Stimulated activated CD8-positive, alpha-beta memory T cell treated with anti-CD3 and anti-CD28 coated beads, Interleukin-7, amount 100 ng/mL, for 24 hours (primary cell): Measurements from ENCODE around the gene TPR.

Experiments
- DNase-seq: peaks from one replicate; pipeline ENCODE4 v3.0.0-alpha.2; 2020; ENCODE audit warnings: low read depth

Gene TPR

DNA sequence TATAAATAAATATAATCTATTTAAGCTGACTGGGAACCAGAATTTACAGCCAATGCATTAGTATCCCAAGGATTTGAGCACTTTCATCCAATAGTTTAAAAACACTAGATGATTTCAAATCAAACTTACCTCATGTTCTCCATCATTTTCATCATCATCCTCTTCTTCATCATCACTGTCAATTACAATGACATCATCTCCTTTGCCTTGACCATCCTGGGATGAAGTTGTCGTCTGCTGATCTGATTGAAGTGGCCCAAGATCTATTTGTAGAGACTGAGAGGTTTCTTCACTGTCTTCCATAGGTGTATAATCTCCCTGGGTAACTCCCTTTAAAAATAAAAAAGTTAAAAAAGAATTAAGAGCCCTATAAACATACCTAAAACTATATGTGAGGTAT, 47.7 kb downstream of the TPR start:
- no peak for DNase-seq

DNA sequence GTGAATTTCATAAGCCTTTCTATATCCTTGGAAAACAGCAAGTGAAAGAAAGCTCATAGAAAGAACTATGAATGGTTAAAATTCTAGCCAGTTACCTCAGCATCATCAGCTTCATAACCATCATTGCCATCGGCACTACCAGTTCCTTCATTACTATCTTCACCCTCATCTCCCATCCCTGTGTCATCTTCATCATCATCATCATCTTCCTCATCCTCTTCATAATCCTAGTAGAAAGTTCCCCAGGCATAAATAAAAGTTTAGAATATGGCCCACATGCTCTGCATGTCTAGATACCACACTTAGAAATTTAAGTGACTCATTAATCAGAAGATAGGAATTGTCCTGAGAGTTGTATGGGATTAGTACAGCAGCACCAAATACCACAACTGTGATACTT, 49.0 kb downstream of the TPR start:
- DNase-seq, result no peak

DNA sequence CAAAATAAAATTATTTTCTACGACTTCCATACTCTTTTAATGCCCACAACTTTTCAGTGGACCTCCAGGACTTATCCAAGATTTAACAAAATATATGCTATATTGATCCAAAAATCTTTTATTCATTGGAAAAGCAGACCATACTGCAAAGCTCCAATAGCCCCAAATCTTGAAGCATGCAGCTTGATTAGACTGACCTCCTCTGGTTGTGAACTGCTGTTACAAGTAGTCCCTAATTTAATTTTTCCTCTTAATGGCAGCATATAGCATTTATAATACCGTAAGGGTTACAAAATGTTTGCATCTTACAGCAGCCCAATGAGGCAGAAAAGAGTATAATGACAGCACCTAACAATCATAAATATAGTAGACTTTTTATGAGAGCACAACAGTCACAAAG, 49.8 kb downstream of the TPR start:
- no peak for DNase-seq

DNA sequence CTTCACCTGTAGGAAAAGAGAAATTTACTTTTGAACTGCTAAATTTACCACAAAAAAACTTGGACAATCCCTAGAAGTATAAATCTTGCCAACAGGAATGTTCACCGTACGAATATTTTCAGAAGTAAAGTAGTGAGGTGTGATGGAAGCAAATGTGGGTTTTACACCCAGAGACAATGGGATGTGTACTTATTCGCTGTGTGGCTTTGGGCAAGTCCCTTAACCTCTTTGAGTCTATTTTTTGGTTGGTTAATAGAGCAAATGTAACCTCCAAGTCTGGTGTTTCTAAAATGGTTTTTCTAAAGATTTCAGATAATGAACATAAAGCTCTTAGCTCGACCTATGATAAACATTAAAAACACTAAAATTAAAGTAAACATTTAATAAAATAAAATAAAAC, 51.2 kb downstream of the TPR start:
- DNase-seq, result no peak

DNA sequence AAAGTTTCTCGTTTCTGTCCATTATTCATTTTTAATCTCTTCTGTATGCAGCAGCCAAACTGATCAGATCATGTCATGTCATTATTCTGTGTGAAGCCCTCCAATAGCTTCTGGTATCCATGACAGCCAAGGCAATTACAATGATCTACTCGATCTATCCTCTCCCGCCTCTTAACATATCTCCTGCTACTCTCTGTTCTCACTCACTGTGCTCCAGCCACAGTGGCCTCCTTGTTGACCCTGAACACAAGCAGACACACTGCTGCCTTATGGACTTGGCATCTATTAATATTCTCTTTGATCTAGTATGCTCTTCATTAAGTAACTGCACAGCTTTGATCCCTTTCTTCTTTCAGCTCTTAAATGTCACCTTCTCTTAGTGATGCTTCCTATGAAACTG, 59.5 kb downstream of the TPR start:
- DNase-seq, result no peak

DNA sequence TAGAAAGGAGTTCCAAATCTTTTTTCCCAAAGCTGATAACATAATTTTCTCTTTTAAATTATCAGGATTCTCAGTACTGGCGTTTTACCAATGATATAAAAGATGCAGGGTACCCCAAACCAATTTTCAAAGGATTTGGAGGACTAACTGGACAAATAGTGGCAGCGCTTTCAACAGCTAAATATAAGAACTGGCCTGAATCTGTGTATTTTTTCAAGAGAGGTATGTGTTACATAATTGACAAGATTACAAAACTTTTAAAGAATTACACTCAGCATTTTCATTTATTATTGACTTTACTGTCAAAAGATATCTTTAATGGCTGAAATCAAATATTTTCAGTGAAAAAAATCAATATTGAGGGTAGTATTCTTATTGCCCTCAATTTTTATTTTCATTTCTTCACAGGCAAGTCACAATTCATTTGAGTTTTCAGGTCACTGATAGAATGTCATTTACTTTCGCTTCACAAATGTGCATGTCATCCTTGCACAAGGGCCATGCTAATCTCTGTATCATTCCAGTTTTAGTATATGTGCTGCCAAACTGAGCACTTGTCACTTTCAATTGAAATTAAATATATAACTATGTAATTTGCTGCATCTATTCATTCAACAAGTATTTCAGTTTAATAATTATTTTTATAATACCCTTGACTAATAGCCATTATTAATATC, 63.5 kb downstream of the TPR start:
- no peak for DNase-seq

DNA sequence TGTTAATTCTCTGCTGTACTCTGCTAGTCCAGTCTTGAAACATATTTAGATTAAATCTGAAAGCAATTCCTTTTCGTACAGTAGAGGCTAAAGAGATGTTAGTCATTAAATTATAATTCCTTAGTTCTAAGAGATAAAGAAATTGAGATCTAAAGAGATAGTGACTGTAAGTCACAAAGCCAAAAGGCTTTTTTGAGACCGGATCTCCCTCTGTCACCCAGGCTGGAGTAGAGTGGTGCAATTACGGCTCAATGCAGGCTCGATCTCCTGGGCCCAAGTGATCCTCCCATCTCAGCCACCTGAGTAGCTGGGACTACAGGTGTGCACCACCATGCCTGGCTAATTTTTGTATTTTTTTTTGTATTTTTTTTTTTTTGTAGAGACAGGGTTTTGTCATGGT, 64.7 kb downstream of the TPR start:
- DNase-seq, result no peak

DNA sequence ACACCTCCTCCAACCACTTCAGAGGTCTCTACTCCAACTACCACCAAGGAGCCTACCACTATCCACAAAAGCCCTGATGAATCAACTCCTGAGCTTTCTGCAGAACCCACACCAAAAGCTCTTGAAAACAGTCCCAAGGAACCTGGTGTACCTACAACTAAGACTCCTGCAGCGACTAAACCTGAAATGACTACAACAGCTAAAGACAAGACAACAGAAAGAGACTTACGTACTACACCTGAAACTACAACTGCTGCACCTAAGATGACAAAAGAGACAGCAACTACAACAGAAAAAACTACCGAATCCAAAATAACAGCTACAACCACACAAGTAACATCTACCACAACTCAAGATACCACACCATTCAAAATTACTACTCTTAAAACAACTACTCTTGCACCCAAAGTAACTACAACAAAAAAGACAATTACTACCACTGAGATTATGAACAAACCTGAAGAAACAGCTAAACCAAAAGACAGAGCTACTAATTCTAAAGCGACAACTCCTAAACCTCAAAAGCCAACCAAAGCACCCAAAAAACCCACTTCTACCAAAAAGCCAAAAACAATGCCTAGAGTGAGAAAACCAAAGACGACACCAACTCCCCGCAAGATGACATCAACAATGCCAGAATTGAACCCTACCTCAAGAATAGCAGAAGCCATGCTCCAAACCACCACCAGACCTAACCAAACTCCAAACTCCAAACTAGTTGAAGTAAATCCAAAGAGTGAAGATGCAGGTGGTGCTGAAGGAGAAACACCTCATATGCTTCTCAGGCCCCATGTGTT, 66.6 kb downstream of the TPR start:
- DNase-seq, result no peak

DNA sequence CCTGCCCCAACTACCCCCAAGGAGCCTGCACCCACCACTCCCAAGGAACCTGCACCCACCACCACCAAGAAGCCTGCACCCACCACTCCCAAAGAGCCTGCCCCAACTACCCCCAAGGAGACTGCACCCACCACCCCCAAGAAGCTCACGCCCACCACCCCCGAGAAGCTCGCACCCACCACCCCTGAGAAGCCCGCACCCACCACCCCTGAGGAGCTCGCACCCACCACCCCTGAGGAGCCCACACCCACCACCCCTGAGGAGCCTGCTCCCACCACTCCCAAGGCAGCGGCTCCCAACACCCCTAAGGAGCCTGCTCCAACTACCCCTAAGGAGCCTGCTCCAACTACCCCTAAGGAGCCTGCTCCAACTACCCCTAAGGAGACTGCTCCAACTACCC, 67.6 kb downstream of the TPR start:
- no peak for DNase-seq

DNA sequence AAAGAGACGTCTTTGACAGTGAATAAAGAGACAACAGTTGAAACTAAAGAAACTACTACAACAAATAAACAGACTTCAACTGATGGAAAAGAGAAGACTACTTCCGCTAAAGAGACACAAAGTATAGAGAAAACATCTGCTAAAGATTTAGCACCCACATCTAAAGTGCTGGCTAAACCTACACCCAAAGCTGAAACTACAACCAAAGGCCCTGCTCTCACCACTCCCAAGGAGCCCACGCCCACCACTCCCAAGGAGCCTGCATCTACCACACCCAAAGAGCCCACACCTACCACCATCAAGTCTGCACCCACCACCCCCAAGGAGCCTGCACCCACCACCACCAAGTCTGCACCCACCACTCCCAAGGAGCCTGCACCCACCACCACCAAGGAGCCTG, 68.5 kb downstream of the TPR start:
- no peak for DNase-seq

DNA sequence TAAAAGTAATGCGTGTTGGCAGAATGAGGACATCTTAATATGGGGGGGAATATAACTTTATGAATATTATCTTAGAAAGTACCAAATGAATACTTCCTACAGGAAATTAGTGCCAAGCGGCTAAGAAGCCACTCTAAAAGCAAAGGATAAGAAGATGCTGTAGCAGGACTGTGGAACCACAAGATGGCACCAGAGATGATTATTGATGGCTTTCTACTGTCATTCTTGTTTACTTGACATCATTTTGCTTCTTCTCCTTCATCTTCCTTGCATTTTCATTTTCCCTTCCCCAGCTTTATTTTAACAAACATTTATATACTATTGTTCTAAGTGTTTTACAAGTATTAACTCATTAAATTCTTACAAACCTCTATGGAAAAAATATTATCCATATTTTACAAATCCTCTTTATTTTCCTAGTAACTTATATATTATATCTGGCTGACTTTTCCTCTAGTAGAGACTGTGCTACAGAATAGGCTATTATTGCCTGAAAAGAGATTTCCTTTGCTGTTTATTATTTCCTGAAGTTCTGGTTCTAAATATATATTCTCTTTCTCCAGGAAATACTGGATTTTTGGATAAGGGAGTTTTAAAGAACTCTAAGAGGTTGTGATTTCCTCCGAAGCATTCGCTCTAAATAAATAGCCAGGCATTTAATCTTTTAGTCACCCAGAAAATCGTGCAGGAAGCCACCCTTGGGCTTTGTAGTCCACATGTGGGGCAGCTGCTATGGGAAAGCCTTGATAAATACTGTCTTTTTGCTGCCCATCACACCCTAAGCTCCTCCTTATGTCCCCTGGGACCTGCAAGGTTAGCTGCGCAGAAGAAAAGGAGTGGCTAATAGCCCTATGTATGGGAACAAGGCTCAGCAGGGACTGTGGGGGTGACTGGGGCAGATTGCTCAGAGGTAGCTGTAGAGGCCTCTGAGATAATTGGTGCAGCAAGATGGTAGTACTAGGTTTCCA, 69.8 kb downstream of the TPR start:
- DNase-seq, result no peak

DNA sequence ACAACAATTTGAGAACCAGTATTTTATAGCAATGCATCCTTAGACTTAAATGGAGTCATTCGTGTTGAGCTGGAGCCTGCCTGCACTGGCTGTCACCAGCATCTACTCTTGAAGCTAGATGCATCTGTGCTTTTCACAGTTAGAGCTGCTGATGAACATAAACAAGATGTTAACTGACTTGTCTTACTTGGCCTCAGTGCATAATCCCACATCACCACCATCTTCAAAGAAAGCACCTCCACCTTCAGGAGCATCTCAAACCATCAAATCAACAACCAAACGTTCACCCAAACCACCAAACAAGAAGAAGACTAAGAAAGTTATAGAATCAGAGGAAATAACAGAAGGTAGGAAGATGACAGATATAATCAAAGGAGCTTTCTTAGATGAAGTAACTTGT, 71.1 kb downstream of the TPR start:
- no peak for DNase-seq

DNA sequence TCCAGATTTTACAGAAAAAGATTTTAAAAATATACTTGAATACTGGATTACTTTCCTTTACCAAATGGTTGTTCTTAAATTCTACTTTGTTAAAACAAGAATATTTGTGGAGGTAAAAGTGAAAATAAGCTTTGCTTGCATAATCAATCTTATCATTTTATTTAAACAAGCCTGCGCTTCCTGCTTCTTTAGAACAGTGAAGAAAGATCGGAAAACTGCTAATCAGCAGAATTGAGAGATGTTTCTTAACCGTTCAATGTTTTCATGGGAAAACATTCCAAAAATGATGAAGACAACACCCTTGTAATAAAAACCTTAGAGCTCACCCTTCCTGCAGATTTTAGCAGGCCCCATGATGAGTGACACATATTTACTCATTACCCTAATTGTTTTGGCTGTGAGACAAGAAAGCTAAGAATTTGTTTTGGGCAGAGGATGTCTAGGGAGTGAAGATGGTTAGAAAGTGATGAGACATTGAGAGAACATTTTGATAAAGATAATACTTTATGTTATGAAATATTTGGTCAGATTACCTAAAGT, 72.6 kb downstream of the TPR start:
- DNase-seq, result no peak

DNA sequence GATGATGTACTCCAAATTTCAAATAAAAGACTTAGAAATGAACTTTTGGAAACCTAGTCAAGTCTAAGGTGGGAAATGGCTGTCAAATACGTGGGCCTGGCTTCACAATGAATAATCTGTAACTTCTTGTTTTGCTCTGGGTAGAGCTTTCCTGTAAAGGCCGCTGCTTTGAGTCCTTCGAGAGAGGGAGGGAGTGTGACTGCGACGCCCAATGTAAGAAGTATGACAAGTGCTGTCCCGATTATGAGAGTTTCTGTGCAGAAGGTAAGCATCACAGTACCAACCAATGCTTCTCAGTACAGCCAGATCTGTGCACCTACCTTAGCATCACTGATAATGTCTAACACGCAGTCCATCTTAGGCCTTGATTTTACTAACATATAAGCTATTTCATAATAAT, 73.6 kb downstream of the TPR start:
- DNase-seq, result no peak

DNA sequence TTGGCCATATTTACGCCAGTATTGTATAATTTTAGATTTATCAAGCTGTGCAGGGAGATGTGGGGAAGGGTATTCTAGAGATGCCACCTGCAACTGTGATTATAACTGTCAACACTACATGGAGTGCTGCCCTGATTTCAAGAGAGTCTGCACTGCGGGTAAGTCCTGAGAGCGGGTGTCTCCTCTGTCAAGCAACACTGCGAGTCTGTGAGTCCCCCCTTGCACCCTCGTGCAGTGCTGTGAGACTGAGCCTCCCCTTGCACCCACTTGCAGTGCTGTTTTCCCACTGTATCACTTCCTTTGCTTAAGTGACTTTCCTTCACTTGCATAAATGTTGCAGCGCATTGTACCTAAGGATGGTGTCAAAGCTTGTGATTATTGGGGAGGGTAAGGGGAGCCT, 75.0 kb downstream of the TPR start:
- no peak for DNase-seq

DNA sequence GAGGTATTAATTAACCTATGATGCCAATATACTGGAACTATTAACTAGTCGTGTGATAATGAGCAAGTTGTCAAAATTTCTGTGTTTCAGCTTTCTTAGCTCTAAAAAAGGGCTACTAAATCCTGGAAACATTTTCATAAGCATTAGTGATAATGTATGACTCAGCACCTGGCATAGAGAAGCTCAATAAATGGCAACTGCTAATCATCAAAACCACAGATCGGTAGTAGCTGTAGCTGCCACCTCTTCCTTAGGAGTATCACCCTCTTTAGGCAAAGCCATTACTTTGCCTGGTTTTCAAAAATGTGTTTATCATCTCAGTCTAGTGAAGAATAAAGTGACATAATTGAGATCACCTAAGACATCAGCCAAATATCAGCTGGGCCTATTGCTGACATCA, 75.5 kb downstream of the TPR start:
- DNase-seq, result no peak

DNA sequence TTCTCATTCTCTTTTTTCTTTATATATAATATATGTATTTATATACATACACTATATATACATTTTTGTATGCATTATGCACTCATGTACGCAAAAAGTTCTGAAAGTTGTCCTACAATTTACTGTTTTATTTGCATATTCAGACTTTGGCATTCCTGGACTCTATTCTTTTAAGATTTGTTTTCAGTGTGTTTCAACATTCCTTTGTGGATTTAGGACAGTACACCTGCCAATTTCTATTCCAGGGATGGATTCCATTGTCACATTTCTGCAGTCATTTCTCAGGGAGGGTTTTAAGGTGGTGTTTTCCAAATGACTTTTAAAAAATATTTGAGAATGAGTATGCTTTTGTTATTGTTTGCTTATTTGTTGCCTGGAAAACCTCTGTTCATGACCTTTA, 76.2 kb downstream of the TPR start:
- no peak for DNase-seq

DNA sequence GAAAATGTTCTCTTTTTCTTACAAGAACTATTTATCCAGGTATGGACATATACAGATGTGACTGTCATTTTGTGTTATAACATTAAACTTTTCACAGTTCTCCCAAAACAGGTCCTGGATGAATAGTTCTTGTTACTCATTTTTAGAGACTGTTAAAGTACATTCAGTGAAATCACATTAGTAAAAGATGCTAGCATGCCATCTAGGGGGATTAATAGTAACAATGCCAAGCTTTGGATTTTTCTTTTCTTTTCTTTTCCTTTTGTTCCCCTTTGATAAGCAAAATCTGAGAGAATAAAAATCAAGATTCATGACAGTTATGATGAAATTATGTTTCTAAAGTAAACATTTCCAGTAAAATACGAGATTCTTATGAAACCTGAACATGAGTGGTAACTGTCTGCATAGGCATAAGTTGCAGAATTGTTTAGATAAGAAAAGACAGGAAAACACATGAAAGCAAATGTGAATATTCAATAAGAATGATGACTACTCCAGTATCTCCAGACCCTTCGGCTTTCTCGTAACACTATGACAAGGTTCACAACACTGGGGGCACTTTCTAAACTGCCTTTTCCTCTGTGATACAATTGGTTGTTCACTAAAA, 77.5 kb downstream of the TPR start:
- DNase-seq, result no peak

DNA sequence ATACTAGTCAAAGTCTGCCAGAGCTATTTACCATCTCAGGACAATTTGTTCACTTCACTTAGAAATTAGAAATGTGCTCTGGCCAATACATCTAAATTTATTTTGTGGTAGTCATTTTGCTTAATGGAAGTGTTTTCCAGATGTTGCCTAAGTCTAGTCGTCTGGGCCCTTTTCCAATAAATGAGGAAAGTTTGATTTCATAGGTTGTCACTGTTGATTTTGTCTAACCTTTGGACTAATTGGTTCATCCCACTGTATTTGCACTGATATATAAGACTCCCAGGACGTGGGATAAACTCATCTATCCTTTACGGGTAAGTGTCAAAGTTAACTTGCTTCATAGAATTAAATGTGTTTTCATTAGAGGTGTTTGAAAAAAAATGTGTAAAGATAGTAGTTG, 79.1 kb downstream of the TPR start, which contains the start of gene PRG4:
PRG4 (plus strand) TSS at position 300 of the 400 bp plus-strand sequence.
- DNase-seq, result no peak

DNA sequence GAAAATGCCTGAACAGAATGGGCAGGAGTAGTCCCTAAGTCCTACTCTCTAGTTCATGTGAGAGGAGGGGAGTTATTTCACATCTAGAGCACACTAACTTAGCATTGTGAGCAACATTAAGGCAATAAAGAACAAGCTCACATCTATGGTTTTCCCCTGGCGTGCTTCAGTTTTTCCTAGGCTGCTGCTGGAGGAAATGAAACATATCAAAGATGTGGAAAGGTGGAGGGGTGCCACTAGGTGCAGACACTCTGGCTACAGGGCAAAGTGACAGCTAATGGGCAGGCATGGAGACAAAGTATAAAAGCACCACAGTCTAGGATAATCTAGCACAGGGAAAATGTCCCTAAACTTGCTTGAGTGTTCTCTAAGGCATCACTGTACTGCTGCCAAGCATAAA, 82.2 kb downstream of the TPR start:
- no peak for DNase-seq

DNA sequence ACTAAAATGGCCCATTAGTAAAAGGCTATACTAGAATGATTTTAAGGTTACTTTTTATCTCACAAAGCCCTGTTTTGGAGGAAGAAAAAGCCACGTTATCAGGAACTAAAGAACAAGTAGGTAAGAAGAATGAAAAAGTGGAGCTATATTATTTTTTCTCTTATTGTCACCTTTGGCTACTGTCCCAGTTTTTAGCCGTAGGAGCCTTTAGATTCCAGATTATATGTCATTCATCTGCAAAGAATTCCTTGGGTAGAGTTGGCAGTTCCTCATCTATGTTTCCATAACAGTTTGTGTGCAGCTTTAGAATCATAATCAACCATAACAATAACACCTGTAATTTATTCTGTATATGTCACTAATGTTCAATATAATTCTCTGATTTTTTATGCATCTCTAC, 83.8 kb downstream of the TPR start:
- DNase-seq, result no peak

DNA sequence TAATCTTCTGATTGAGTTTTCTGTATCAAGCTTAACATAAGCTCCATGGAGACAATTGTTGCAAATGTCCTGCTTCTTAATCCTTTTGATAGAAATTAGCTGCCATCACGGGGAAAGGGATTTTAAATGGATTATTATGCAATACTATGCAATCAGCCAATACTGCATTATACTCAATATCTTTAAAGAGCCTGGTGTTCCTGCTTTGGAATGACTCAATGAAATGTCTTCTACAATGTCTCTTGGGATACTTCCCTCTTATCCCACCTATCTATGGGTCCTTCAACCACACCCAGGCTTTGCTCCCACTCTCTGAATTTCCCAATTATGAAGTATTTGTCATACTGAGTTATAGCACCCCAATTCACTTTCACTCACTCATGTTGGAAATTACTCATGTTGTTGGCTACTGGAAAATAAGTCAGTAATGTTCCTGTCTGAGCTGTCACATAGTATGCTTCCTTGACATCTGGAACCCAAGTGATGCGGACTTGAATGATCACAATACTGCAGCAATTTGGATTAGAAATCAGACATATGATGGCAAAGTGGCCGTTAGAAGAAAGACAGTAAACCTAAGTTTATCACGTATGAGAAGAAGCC, 85.0 kb downstream of the TPR start:
- DNase-seq, result no peak
